ENCODE measurements around the gene CD44. TPM values are rescaled to one million over a fixed set of nuclear protein-coding genes. Genes with fewer than 3 reads are reported as not detected.

The CD44 gene
- total and polyA plus RNA-seq, 4 donors, result 28.9 to 72.2 (median 54.1) TPM

- H3K9me3 ChIP-seq (ENCODE audit: control insufficient read depth, insufficient read depth, low read length), result no peaks in the 10 kb centered on the region
- no peak overlapping the region for H3K27ac ChIP-seq (ENCODE audit: low read depth, low read length)
- WGBS (ENCODE audit: insufficient coverage), result 39% methylated on average over 2 of the region's 5 CpGs
- H3K4me3 ChIP-seq (ENCODE audit: low read depth, low read length), result no peak overlapping the region
- H3K36me3 ChIP-seq (ENCODE audit: control insufficient read depth, insufficient read depth, low read length), result no peaks in the 10 kb centered on the region
- H3K4me1 ChIP-seq (ENCODE audit: control insufficient read depth, insufficient read depth, low read length), result peaks cover 8% of the 10 kb centered on the region
- DNase-seq (ENCODE audit: low read depth in 4 of 6, low spot score in 6 of 6), result peak in 2 of 6 donors; percentile 46 to 54
- no peaks in the 10 kb centered on the region for H3K27me3 ChIP-seq (ENCODE audit: control insufficient read depth, insufficient read depth, low read length)
These were observed 41.6 kb downstream of the CD44 start for GRCh38 chr11:35180317-35181233.

- Histone ChIP-seq H3K27ac (ENCODE audit: low read depth, low read length) (no peak overlapping the region), H3K27me3 (ENCODE audit: control insufficient read depth, insufficient read depth, low read length) (no peaks in the 10 kb centered on the region), H3K4me1 (ENCODE audit: control insufficient read depth, insufficient read depth, low read length) (peaks cover 8% of the 10 kb centered on the region), H3K36me3 (ENCODE audit: control insufficient read depth, insufficient read depth, low read length) (no peaks in the 10 kb centered on the region), H3K4me3 (ENCODE audit: low read depth, low read length) (no peak overlapping the region), H3K9me3 (ENCODE audit: control insufficient read depth, insufficient read depth, low read length) (no peaks in the 10 kb centered on the region)
- DNase-seq (ENCODE audit: low read depth in 4 of 6, low spot score in 6 of 6), result no peak
- WGBS (ENCODE audit: insufficient coverage), result 100% methylated on average over 1 of the region's 6 CpGs
These were observed 43.5 kb downstream of the CD44 start for GRCh38 chr11:35182317-35182939.

- no peak for DNase-seq (ENCODE audit: low read depth in 4 of 6, low spot score in 6 of 6)
- no CpG with 5 or more reads among the region's 2 CpGs for WGBS (ENCODE audit: insufficient coverage)
- H3K4me1 ChIP-seq (ENCODE audit: control insufficient read depth, insufficient read depth, low read length), result peaks cover 8% of the 10 kb centered on the region
- H3K27me3 ChIP-seq (ENCODE audit: control insufficient read depth, insufficient read depth, low read length), result no peaks in the 10 kb centered on the region
- no peak overlapping the region for H3K27ac ChIP-seq (ENCODE audit: low read depth, low read length)
- H3K36me3 ChIP-seq (ENCODE audit: control insufficient read depth, insufficient read depth, low read length), result no peaks in the 10 kb centered on the region
- no peak overlapping the region for H3K4me3 ChIP-seq (ENCODE audit: low read depth, low read length)
- H3K9me3 ChIP-seq (ENCODE audit: control insufficient read depth, insufficient read depth, low read length), result no peaks in the 10 kb centered on the region
These were observed 44.5 kb downstream of the CD44 start for GRCh38 chr11:35183326-35183925.

- H3K36me3 ChIP-seq (ENCODE audit: control insufficient read depth, insufficient read depth, low read length), result peaks cover 2% of the 10 kb centered on the region
These were observed 46.7 kb downstream of the CD44 start for GRCh38 chr11:35185696-35186095.

GRCh38 chr11:35187996-35188395, 49.0 kb downstream of the CD44 start:
- Histone ChIP-seq H3K36me3 (ENCODE audit: control insufficient read depth, insufficient read depth, low read length) (peaks cover 2% of the 10 kb centered on the region), H3K4me3 (ENCODE audit: low read depth, low read length) (no peak overlapping the region), H3K9me3 (ENCODE audit: control insufficient read depth, insufficient read depth, low read length) (no peaks in the 10 kb centered on the region), H3K27ac (ENCODE audit: low read depth, low read length) (no peak overlapping the region), H3K4me1 (ENCODE audit: control insufficient read depth, insufficient read depth, low read length) (no peaks in the 10 kb centered on the region), H3K27me3 (ENCODE audit: control insufficient read depth, insufficient read depth, low read length) (no peaks in the 10 kb centered on the region)
- WGBS (ENCODE audit: insufficient coverage), result no CpG with 5 or more reads among the region's 3 CpGs
- DNase-seq (ENCODE audit: low read depth in 4 of 6, low spot score in 6 of 6), result no peak

More at GRCh38 chr11:35185696-35186095, 46.7 kb downstream of the CD44 start:
- H3K27ac ChIP-seq (ENCODE audit: low read depth, low read length), result no peak overlapping the region
- WGBS (ENCODE audit: insufficient coverage), result 71% methylated on average over 2 of the region's 2 CpGs
- DNase-seq (ENCODE audit: low read depth in 4 of 6, low spot score in 6 of 6), result no peak
- no peak overlapping the region for H3K4me3 ChIP-seq (ENCODE audit: low read depth, low read length)
- H3K27me3 ChIP-seq (ENCODE audit: control insufficient read depth, insufficient read depth, low read length), result no peaks in the 10 kb centered on the region
- H3K4me1 ChIP-seq (ENCODE audit: control insufficient read depth, insufficient read depth, low read length), result no peaks in the 10 kb centered on the region
- no peaks in the 10 kb centered on the region for H3K9me3 ChIP-seq (ENCODE audit: control insufficient read depth, insufficient read depth, low read length)

- no peak for DNase-seq (ENCODE audit: low read depth in 4 of 6, low spot score in 6 of 6)
- WGBS (ENCODE audit: insufficient coverage), result 100% methylated on average over 2 of the region's 6 CpGs
- H3K27me3 ChIP-seq (ENCODE audit: control insufficient read depth, insufficient read depth, low read length), result no peaks in the 10 kb centered on the region
- no peak overlapping the region for H3K27ac ChIP-seq (ENCODE audit: low read depth, low read length)
- H3K4me3 ChIP-seq (ENCODE audit: low read depth, low read length), result no peak overlapping the region
- H3K36me3 ChIP-seq (ENCODE audit: control insufficient read depth, insufficient read depth, low read length), result peaks cover 2% of the 10 kb centered on the region
- H3K4me1 ChIP-seq (ENCODE audit: control insufficient read depth, insufficient read depth, low read length), result no peaks in the 10 kb centered on the region
- H3K9me3 ChIP-seq (ENCODE audit: control insufficient read depth, insufficient read depth, low read length), result no peaks in the 10 kb centered on the region
These were observed 51.9 kb downstream of the CD44 start for GRCh38 chr11:35190804-35191348.

GRCh38 chr11:35192347-35192746, 53.4 kb downstream of the CD44 start:
- Histone ChIP-seq H3K27ac (ENCODE audit: low read depth, low read length) (no peak overlapping the region), H3K36me3 (ENCODE audit: control insufficient read depth, insufficient read depth, low read length) (peaks cover 2% of the 10 kb centered on the region), H3K4me1 (ENCODE audit: control insufficient read depth, insufficient read depth, low read length) (no peaks in the 10 kb centered on the region), H3K4me3 (ENCODE audit: low read depth, low read length) (no peak overlapping the region), H3K27me3 (ENCODE audit: control insufficient read depth, insufficient read depth, low read length) (no peaks in the 10 kb centered on the region), H3K9me3 (ENCODE audit: control insufficient read depth, insufficient read depth, low read length) (no peaks in the 10 kb centered on the region)
- 60% methylated on average over 3 of the region's 3 CpGs for WGBS (ENCODE audit: insufficient coverage)
- peak in 1 of 6 donors; percentile 27 for DNase-seq (ENCODE audit: low read depth in 4 of 6, low spot score in 6 of 6)

GRCh38 chr11:35193767-35194166, 54.8 kb downstream of the CD44 start:
- H3K4me3 ChIP-seq (ENCODE audit: low read depth, low read length), result no peak overlapping the region
- H3K27me3 ChIP-seq (ENCODE audit: control insufficient read depth, insufficient read depth, low read length), result no peaks in the 10 kb centered on the region
- WGBS (ENCODE audit: insufficient coverage), result 100% methylated on average over 3 of the region's 6 CpGs
- H3K27ac ChIP-seq (ENCODE audit: low read depth, low read length), result no peak overlapping the region
- no peaks in the 10 kb centered on the region for H3K9me3 ChIP-seq (ENCODE audit: control insufficient read depth, insufficient read depth, low read length)
- H3K36me3 ChIP-seq (ENCODE audit: control insufficient read depth, insufficient read depth, low read length), result peaks cover under 1% of the 10 kb centered on the region
- no peaks in the 10 kb centered on the region for H3K4me1 ChIP-seq (ENCODE audit: control insufficient read depth, insufficient read depth, low read length)
- DNase-seq (ENCODE audit: low read depth in 4 of 6, low spot score in 6 of 6), result no peak

- 100% methylated on average over 1 of the region's 1 CpG for WGBS (ENCODE audit: insufficient coverage)
- Histone ChIP-seq H3K27me3 (ENCODE audit: control insufficient read depth, insufficient read depth, low read length) (no peaks in the 10 kb centered on the region), H3K9me3 (ENCODE audit: control insufficient read depth, insufficient read depth, low read length) (no peaks in the 10 kb centered on the region), H3K27ac (ENCODE audit: low read depth, low read length) (no peak overlapping the region), H3K4me3 (ENCODE audit: low read depth, low read length) (no peak overlapping the region), H3K36me3 (ENCODE audit: control insufficient read depth, insufficient read depth, low read length) (no peaks in the 10 kb centered on the region), H3K4me1 (ENCODE audit: control insufficient read depth, insufficient read depth, low read length) (no peaks in the 10 kb centered on the region)
- DNase-seq (ENCODE audit: low read depth in 4 of 6, low spot score in 6 of 6), result no peak
These were observed 58.3 kb downstream of the CD44 start for GRCh38 chr11:35197292-35197691.
